OCI-LY7 (cell line): Measurements from ENCODE around the gene OR11A1.

Source experiments
- EZH2phosphoT487 ChIP-seq: fragments of 200-600 bp; sonication (generic); IDR thresholded peaks from 2 replicates; pipeline ENCODE4 v1.6.1; 2018; ENCODE audit warnings: low read depth, borderline replicate concordance, mild to moderate bottlenecking, mixed run types, antibody characterized with exemption, low read length, moderate library complexity, mixed read lengths
- TF ChIP-seq, protein P1 (sequence below): fragments of 200-600 bp; sonication (generic); conservative IDR thresholded peaks from 2 replicates; pipeline ENCODE4 v1.5.1; 2014; ENCODE audit warnings: mild to moderate bottlenecking, antibody characterized with exemption, low read length, moderate library complexity, mixed read lengths

DNA sequence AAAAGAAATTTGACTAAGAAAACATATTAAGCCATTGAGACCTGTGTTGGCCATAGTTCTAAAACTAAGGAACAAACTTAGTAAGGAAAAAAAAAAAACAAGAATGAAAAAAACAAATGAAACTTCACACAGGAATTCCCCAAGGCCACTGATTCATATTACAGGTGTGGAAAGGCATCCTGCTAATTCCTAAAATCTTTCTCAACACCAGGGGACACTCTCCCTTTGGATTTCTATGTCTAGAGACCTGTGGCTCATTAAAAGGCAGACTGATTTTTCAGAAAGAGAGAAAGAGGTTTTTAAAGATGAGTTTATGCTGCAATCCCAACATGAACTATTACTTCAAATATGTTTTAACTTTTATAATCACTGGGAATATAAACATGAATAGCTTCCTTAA is 42.3 kb downstream of the OR11A1 start, which contains the start of gene OR12D1:
- TF ChIP-seq, protein P1, sequence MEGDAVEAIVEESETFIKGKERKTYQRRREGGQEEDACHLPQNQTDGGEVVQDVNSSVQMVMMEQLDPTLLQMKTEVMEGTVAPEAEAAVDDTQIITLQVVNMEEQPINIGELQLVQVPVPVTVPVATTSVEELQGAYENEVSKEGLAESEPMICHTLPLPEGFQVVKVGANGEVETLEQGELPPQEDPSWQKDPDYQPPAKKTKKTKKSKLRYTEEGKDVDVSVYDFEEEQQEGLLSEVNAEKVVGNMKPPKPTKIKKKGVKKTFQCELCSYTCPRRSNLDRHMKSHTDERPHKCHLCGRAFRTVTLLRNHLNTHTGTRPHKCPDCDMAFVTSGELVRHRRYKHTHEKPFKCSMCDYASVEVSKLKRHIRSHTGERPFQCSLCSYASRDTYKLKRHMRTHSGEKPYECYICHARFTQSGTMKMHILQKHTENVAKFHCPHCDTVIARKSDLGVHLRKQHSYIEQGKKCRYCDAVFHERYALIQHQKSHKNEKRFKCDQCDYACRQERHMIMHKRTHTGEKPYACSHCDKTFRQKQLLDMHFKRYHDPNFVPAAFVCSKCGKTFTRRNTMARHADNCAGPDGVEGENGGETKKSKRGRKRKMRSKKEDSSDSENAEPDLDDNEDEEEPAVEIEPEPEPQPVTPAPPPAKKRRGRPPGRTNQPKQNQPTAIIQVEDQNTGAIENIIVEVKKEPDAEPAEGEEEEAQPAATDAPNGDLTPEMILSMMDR = no peak
- no peak for TF ChIP-seq EZH2phosphoT487
